ENCODE results near the gene KDM4C.

DNA sequence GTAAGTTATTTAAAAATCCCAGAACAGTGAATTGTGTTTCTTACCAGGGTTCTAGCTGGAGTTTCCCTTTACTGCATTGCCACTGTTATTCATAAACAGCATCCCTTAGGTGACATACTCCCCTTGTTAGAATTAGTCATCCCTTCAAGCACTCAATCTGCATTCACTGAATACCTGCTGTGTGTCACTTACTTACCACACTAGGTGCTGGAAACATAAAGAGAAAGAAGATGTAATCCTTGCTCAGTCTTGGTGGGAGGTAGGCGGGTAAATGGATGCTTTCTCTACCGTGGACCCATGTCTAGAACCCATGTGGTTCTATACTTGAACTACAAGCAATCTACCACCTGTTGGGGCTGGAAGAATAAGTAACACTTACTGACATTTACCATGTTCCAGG lies 371.6 kb downstream of the KDM4C start:
- TF ChIP-seq, protein P1, sequence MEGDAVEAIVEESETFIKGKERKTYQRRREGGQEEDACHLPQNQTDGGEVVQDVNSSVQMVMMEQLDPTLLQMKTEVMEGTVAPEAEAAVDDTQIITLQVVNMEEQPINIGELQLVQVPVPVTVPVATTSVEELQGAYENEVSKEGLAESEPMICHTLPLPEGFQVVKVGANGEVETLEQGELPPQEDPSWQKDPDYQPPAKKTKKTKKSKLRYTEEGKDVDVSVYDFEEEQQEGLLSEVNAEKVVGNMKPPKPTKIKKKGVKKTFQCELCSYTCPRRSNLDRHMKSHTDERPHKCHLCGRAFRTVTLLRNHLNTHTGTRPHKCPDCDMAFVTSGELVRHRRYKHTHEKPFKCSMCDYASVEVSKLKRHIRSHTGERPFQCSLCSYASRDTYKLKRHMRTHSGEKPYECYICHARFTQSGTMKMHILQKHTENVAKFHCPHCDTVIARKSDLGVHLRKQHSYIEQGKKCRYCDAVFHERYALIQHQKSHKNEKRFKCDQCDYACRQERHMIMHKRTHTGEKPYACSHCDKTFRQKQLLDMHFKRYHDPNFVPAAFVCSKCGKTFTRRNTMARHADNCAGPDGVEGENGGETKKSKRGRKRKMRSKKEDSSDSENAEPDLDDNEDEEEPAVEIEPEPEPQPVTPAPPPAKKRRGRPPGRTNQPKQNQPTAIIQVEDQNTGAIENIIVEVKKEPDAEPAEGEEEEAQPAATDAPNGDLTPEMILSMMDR (IDR thresholded peaks at IDR 0.05): no peak
- TF ChIP-seq POLR2A (IDR thresholded peaks at IDR 0.05) (no peak), EP300 (IDR thresholded peaks at IDR 0.05; ENCODE audit: low read depth) (no peak), POLR2AphosphoS5 (IDR thresholded peaks at IDR 0.05) (no peak)
